Activated naive CD4-positive, alpha-beta T cell treated with anti-CD3 and anti-CD28 coated beads, Interleukin-2, amount 10 ng/mL, durations not matched to agents 7 days and 5 days (primary cell): ENCODE data around the gene BORCS6.

Source experiments
- CTCF ChIA-PET: fragments of 350-600 bp; sonication (Branson Sonifier 250); formaldehyde crosslinking; loops from one replicate; lab custom pipeline; 2021; ENCODE audit warnings: antibody characterized with exemption; lab: Charles Lee
- DNase-seq: peaks from one replicate; pipeline ENCODE4 v3.0.0-alpha.2; 2020
- H3K27ac Mint-ChIP-seq: one replicate; pipeline ENCODE4 v1.8.0; 2021; ENCODE audit warnings: mild to moderate bottlenecking, moderate library complexity, mixed read lengths
- H3K27me3 Mint-ChIP-seq: one replicate; pipeline ENCODE4 v1.8.0; 2021; ENCODE audit warnings: mild to moderate bottlenecking, mixed read lengths
- H3K36me3 Mint-ChIP-seq: one replicate; pipeline ENCODE4 v1.8.0; 2021; ENCODE audit warnings: mixed read lengths
- H3K4me1 Mint-ChIP-seq: one replicate; pipeline ENCODE4 v1.8.0; 2021; ENCODE audit warnings: mixed read lengths
- H3K4me3 Mint-ChIP-seq: one replicate; pipeline ENCODE4 v1.8.0; 2021; ENCODE audit warnings: mild to moderate bottlenecking, moderate library complexity, mixed read lengths
- H3K9me3 Mint-ChIP-seq: one replicate; pipeline ENCODE4 v1.8.0; 2021; ENCODE audit warnings: mixed read lengths

Gene BORCS6

DNA sequence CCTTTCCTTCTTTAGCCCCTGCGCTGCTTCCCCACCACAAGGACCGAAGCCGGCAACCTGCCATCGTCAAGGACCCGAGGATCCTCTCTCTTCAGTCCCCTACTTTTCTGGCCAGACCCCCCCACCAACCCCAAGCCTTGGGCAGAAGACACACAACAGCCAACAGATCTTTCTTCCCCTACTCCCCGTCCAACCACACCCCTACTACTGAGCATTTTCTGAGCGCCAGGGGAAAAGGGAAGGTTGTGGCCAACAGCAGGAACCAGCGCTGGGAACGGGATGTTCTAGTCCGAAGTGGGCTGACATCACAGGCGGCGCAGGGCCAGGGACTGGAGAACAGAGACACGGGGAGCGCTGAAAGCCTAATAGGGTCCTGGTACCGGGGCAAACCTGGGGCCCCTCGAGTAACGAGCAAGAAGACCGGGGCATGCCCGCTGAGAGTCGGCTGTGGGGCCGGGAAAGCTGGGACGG, 38.3 kb downstream of the BORCS6 start:
- Mint-ChIP-seq H3K4me3 (peak overlapping the region; percentile 89), H3K27me3 (no peaks in the 10 kb centered on the region), H3K27ac (peak overlapping the region; percentile 90), H3K9me3 (no peaks in the 10 kb centered on the region), H3K36me3 (peaks cover 23% of the 10 kb centered on the region), H3K4me1 (peaks cover 35% of the 10 kb centered on the region)
- CTCF ChIA-PET, result interaction anchor here (1.5 to 2.1 kb wide), 2 partner anchors 9 to 13 kb away, joined by 3 to 11 read pairs; no protein-coding TSS in a partner anchor
- peak; percentile 54 for DNase-seq

DNA sequence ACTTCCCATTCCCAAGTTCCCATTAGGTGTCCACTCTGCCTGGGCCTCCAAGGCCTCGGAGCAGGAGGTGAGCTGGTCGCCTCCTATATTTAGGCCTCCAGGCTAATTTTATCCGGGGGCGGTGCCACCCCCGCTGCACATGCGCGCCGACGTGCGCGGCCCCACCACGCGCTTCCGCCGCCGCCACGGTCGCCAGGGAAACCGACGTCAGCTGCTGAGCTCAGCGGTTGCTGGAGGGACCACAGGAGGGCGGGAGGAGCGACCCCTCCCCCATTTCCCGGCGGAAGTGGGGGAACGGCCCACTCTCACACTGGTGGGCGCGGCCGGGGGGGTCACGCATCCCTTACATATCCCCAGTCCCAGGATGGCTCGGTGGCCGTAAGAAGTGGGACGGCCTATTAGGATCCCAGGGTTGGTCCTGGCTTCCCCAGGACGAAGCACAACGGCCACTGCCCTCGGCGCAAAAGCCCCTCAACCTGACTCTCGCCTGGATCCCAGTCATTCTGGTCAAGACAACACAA, 38.8 kb downstream of the BORCS6 start:
- Mint-ChIP-seq H3K27ac (peak overlapping the region; percentile 90), H3K4me3 (peak overlapping the region; percentile 89), H3K27me3 (no peaks in the 10 kb centered on the region), H3K4me1 (peaks cover 35% of the 10 kb centered on the region), H3K9me3 (no peaks in the 10 kb centered on the region), H3K36me3 (peaks cover 27% of the 10 kb centered on the region)
- peak; percentile 94 for DNase-seq
- CTCF ChIA-PET, result interaction anchor here (1.3 to 2.1 kb wide), 3 partner anchors 10 to 40 kb away, joined by 3 to 11 read pairs (median 3); no protein-coding TSS in a partner anchor

DNA sequence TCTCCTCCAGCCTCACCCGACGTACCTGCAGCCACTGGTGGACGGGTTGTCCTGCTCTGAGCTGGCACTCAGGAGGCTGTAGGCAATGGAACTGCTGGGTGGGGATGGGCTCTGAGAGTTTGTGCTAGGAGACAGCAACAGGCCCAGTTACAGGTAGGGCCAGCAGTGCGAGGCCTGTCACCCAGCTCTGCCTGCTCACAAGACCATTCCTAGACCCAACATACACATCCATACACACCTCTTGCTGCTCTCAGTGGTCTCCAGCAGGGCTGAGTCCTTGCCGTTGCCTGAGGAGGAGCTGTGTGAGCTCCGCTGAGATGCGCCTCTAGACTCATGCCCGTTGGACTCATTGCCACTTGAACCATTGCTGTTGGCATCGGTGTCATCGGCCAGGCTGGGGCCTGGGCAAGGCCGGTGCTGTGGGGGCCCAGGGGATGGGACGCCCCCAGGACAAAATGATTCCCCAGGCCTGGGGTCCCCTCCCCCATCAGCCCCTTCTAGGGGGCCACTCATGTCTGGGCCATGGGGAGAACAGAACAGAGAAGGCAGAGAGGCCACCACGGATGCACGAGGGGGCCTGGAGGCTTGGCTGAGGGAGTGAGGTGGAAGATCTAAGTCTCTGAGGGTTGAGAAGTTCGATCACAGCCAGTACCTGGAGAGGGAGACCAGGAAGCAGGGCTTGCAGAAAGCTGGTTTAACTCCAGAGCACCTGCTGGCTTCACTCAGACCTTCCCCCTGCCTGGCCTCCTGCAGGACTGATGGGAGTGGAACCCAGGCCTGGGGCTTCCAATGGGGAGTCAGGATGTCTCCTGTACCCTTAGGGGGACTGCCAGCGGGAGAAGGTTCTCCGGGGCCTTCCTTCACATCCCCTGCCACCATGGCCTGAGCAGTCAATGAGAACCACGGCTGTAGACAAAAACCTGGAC, 39.5 kb downstream of the BORCS6 start:
- H3K4me1 Mint-ChIP-seq, result peaks cover 35% of the 10 kb centered on the region
- no peaks in the 10 kb centered on the region for H3K9me3 Mint-ChIP-seq
- H3K36me3 Mint-ChIP-seq, result peaks cover 32% of the 10 kb centered on the region
- CTCF ChIA-PET, result interaction anchor here (1.3 to 2.1 kb wide), 3 partner anchors 11 to 40 kb away, joined by 3 to 11 read pairs (median 3); no protein-coding TSS in a partner anchor
- H3K4me3 Mint-ChIP-seq, result peak overlapping the region; percentile 89
- no peak for DNase-seq
- H3K27ac Mint-ChIP-seq, result peak overlapping the region; percentile 45
- H3K27me3 Mint-ChIP-seq, result no peaks in the 10 kb centered on the region

DNA sequence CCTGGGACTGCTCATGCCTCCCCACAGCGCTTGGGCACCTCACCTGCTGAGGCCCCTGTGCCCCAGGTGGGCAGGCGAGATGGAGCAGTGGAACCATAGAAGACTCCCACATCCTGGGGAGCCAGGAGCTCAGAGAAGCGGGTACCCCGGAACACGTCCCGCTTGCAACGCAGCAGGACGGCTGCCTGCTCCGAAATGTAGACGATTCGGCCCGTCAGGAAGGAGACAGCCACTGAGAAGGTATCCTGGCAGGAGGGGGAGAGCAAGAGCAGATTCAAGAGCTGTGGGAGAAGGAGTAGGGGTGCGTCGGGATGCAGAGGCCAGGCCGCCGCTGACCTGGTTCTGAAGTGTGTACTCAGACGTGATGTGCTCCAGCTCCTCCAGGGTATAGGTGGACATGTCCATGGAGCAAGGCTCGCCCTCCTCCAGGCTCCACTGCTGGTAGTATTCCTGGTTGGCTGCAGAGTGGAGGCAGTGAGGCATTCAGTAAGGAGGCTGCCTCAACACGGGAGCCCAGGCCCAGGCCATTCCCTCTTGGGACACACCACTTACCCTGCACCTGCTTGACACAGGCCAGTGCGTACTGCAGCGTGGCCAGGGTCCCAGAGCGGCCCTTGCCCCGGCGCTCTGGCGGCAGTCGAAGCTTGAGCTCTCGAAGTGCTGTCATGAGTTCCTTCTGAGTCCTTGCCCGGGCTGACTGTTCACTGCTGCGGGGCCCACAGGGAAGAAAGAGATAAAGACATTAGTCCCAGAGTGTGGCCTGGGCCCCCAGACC, 40.4 kb downstream of the BORCS6 start:
- H3K27ac Mint-ChIP-seq, result peak overlapping the region; percentile 45
- no peak for DNase-seq
- H3K9me3 Mint-ChIP-seq, result no peaks in the 10 kb centered on the region
- H3K36me3 Mint-ChIP-seq, result peaks cover 33% of the 10 kb centered on the region
- H3K4me3 Mint-ChIP-seq, result no peak overlapping the region
- peaks cover 35% of the 10 kb centered on the region for H3K4me1 Mint-ChIP-seq
- CTCF ChIA-PET, result interaction anchor here (1.0 to 1.3 kb wide), 2 partner anchors 9 to 39 kb away, joined by 3 read pairs; no protein-coding TSS in a partner anchor
- H3K27me3 Mint-ChIP-seq, result no peaks in the 10 kb centered on the region

DNA sequence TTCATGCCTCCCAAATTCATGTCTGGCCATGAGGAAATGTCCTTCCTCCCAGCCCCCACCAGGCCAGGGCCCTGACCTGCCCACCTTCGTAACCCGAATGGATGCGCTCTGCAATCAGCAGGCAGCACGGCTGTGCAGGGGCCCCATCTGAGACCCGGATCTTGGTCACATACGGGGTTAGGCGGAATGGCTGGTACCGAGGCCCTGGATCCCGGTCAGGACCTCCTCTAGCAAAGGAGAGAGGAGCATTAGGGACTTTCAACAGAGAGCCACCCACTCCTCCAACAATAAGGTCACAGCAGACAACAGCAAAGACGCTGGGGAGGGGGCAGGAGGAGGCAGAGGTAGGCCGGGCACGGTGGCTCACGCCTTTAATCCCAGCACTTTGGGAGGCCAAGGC, 41.4 kb downstream of the BORCS6 start:
- Mint-ChIP-seq H3K9me3 (no peaks in the 10 kb centered on the region), H3K36me3 (peaks cover 39% of the 10 kb centered on the region), H3K27ac (no peak overlapping the region), H3K4me1 (peaks cover 34% of the 10 kb centered on the region), H3K27me3 (no peaks in the 10 kb centered on the region), H3K4me3 (no peak overlapping the region)
- no peak for DNase-seq
- CTCF ChIA-PET, result interaction anchor here (0.9 kb wide), 1 partner anchor 9 kb away, joined by 3 read pairs; no protein-coding TSS in a partner anchor

DNA sequence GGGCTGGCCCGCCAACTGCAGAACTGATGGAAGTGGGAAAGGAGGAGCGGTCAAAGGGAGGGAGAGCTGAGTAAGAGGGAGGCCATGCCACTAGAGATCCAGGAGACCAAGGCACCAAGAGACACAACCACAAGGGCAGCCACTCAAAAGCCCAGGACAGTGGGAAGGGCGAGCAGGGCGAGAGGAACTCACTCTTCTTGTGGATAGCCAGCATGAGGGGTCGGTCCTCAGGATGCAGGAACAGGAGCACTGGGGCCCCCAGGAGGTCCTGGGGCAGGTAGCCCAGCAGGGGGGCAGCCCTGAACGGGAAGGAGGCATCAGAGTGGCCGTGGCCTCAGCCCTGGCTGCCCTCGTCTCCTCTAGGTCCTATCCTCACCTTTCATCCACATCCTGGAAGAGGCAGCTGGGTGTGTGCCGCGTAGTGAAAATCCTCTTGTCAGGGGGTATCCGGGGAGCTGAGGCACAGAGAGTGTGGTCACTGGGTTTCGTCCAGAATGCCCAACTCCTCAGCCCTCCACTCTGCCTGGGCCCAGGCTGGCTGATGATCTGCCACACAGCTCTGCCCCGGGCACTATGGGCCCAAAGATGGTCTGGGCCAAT, 42.1 kb downstream of the BORCS6 start:
- no peak overlapping the region for H3K4me3 Mint-ChIP-seq
- DNase-seq, result no peak
- H3K36me3 Mint-ChIP-seq, result peaks cover 41% of the 10 kb centered on the region
- peaks cover 27% of the 10 kb centered on the region for H3K4me1 Mint-ChIP-seq
- no peaks in the 10 kb centered on the region for H3K9me3 Mint-ChIP-seq
- H3K27me3 Mint-ChIP-seq, result no peaks in the 10 kb centered on the region
- CTCF ChIA-PET, result interaction anchor here (0.9 kb wide), 1 partner anchor 9 kb away, joined by 3 read pairs; no protein-coding TSS in a partner anchor
- peak overlapping the region; percentile 46 for H3K27ac Mint-ChIP-seq

DNA sequence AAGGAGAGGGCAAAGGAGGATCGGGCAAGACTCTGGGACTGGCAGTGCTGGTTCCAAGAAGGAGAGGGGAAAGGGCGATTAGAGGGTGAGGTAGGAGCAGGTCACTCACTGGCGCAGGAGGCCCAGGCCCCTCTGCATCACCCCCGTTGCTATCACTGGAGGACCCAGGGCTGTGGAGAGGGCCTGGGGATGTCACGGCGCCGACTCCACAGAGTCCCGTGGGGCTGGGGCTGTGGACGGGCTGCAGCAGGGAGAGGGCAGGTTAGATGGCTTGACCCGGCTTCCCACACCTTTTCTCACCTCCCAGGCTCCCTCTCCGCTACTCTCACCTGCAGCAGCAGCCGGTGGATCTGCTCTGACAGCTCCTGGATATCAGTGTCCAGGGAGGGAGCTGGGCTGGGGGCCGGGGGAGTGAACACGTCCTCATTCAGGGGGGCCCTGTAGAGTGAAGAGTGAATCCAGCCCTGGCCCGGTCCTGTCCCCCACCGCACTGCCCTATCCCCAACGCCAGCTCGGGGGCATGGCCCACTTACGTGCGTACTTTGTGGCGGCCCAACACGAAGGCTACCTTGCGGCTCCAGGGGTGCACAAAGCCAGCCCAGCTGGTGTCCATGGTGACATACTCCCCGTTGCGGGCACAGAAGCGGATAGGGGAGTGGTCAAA, 42.7 kb downstream of the BORCS6 start:
- no peak for DNase-seq
- peaks cover 21% of the 10 kb centered on the region for H3K4me1 Mint-ChIP-seq
- no peaks in the 10 kb centered on the region for H3K27me3 Mint-ChIP-seq
- H3K4me3 Mint-ChIP-seq, result no peak overlapping the region
- H3K36me3 Mint-ChIP-seq, result peaks cover 41% of the 10 kb centered on the region
- CTCF ChIA-PET, result no interaction called here
- H3K9me3 Mint-ChIP-seq, result no peaks in the 10 kb centered on the region
- H3K27ac Mint-ChIP-seq, result peak overlapping the region; percentile 46

DNA sequence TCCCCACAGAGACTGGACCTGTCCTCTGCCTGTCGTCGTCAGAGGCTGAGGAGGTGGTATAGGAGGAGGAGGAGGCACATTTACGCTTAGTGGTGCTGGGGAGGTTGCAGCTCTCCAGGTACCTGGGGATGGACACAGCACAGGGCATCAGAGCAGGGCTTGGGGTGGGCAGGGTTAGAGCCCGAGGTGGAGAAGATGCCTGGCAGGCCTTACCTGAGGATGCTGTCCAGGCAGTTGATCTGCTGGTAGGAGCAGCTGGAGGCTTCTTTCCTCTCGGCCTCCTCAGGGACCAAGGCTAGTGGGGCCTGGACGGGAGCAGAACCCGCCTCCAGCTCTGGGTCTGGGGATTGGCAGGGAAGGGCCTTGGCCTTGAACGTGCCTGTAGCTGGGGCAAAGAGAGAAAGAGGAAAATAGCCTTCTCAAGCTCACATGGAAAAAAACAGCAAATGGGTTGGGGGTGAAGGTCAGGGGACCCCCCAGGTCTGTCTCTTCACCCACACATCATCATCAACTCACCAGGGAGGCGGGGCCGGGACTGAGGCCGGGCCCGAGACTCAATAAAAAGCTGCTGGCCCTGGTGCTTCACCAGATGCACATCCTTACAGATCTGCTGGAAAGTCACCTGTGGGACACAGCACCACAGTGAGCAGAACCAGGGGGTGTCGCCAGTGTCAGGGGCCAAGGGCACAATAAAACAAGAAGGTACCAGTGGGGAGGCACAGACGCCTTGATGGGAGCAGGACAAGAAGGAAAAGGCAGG, 43.4 kb downstream of the BORCS6 start:
- Mint-ChIP-seq H3K27ac (peak overlapping the region; percentile 55), H3K36me3 (peaks cover 46% of the 10 kb centered on the region), H3K4me3 (no peak overlapping the region), H3K27me3 (no peaks in the 10 kb centered on the region), H3K4me1 (peaks cover 18% of the 10 kb centered on the region), H3K9me3 (no peaks in the 10 kb centered on the region)
- no peak for DNase-seq
- CTCF ChIA-PET, result no interaction called here

DNA sequence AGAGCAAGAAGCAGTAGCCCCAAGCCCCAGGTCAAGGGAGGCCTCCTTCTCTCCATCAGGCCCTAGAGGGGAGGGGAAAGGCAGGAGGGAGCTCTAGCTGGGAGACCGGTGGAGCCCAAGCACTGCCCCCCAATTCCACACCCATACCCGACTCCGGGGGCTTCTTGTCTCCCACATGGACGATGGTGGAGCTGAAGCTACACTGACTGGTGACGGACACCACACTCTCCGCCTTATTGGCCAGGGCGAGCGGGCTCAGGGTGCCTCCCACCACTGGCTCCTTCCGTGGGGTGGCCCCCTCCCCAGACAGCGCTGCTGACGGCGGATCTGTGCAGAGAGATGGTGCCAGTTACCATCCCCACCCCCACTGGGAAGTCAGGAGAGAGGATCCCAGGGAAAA, 44.2 kb downstream of the BORCS6 start:
- H3K9me3 Mint-ChIP-seq, result no peaks in the 10 kb centered on the region
- CTCF ChIA-PET, result no interaction called here
- no peak for DNase-seq
- no peaks in the 10 kb centered on the region for H3K27me3 Mint-ChIP-seq
- peaks cover 18% of the 10 kb centered on the region for H3K4me1 Mint-ChIP-seq
- no peak overlapping the region for H3K4me3 Mint-ChIP-seq
- no peak overlapping the region for H3K27ac Mint-ChIP-seq
- peaks cover 50% of the 10 kb centered on the region for H3K36me3 Mint-ChIP-seq

DNA sequence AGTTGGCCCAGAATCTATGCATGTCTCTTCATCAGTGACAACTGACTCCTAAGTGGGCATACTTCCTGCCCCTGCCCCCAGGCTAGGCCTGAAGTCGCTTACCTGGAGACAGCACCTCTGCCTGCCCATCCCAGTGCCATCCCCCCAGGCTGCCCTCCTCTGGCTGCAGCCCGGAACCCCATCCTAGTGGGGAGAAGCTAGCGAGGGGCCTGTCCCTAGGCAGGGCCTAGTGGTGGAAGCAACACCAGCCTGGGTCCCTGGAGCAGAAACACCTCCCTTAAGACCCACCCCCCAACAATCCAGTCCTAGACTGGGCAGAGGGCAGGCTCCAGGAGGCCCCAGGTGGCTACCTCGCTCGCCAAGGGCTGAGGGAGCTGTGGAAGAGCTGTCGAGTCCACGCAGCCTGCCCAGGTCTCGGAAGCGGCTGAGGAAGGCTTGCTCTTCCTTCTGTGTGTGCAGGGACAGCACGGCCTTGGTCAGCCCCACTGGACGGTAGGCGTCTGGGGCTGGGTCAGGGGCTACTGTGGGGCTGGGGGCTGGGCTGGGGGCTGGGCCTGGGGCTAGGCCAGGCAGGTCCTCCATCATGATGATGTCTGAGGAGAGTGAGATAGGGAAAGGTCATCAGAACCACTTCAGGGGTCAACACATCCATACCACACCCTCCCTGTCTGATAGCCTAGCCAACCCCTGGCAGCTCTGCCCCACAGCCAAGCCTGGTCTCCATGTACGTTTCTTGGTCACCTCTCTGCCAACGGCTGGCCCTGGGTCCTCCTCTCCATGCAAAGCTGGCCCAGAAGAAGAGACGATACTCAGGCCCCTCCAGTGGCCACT, 45.4 kb downstream of the BORCS6 start:
- Mint-ChIP-seq H3K4me1 (peaks cover 10% of the 10 kb centered on the region), H3K36me3 (peaks cover 52% of the 10 kb centered on the region), H3K4me3 (no peak overlapping the region), H3K27ac (no peak overlapping the region), H3K9me3 (no peaks in the 10 kb centered on the region), H3K27me3 (no peaks in the 10 kb centered on the region)
- no peak for DNase-seq
- CTCF ChIA-PET, result interaction anchor here (1.3 kb wide), 1 partner anchor 14 kb away, joined by 3 read pairs; no protein-coding TSS in a partner anchor

DNA sequence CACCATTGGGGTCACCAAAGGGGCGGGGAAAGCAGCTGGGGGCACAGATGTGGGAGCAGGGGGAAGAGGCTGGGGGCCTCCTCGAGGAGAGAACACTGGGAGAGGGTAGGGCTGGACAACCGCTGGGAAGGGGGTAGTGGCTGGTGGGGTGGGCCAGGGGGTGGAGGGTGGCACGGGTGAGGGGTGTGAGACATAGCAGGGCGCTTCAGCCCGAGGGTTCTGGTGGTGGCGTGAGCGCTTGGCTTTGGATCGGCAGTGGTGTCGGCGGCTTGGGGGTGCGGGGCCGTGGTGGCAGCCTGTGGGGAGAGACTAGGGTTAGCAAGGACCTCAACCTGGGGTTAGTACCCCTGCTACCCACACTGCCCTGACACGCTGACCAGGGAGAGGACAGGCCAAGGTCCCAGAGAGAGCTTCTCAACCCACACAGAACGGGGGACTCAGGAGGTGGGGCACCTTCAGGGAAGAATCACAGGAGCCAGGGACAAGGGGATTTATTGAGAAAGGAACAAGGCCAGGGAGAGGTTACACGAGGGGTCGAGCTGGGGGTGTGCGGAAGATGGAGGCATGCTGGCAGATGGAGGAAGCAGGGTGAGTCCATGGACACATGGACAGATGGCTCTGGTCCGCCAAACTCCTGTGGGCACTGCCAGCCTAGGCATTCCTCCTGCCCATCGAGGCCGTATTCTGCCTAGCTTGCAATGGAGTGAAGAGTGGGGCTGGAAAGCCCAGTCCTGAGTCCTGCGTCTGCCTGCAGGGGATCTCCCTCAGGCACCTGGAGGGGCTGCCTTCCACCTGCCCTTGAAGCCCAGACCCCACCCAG, 46.2 kb downstream of the BORCS6 start:
- H3K36me3 Mint-ChIP-seq, result peaks cover 50% of the 10 kb centered on the region
- peaks cover 7% of the 10 kb centered on the region for H3K4me1 Mint-ChIP-seq
- H3K27me3 Mint-ChIP-seq, result no peaks in the 10 kb centered on the region
- no peak for DNase-seq
- no peaks in the 10 kb centered on the region for H3K9me3 Mint-ChIP-seq
- no peak overlapping the region for H3K4me3 Mint-ChIP-seq
- CTCF ChIA-PET, result interaction anchor here (1.3 kb wide), 1 partner anchor 15 kb away, joined by 3 read pairs; no protein-coding TSS in a partner anchor
- H3K27ac Mint-ChIP-seq, result no peak overlapping the region
